Peyer's patch (tissue), 4 donors: Measurements from ENCODE around the gene PAH. TPM values are rescaled to one million over a fixed set of nuclear protein-coding genes. Genes with fewer than 3 reads are reported as not detected.

Experiments used
- DNase-seq, 3 donors: peaks; one replicate each; pipeline ENCODE4 v3.0.0-alpha.2; 2017 to 2019
- H3K27ac ChIP-seq, 4 donors: fragments of 200-600 bp; sonication (generic); one replicate each; pipeline ENCODE4 v1.5.1; 2016 to 2019
- H3K27me3 ChIP-seq, 2 donors: fragments of 200-600 bp; sonication (generic); one replicate each; pipeline ENCODE4 v1.5.1; 2019
- H3K36me3 ChIP-seq, 3 donors: fragments of 200-600 bp; sonication (generic); one replicate each; pipeline ENCODE4 v1.5.1; 2016 to 2019
- H3K4me1 ChIP-seq, 4 donors: fragments of 200-600 bp; sonication (generic); one replicate each; pipeline ENCODE4 v1.5.1; 2016 to 2019
- H3K4me3 ChIP-seq, 4 donors: fragments of 200-600 bp; sonication (generic); 1 replicate in 3 of 4; 2 replicates in 1 of 4; pipeline ENCODE4 v1.5.1; 2016 to 2019; ENCODE audit warnings: mild to moderate bottlenecking in 1 of 4
- H3K9me3 ChIP-seq, 4 donors: fragments of 200-600 bp; sonication (generic); one replicate each; pipeline ENCODE4 v1.5.1; 2016 to 2019; ENCODE audit warnings: mild to moderate bottlenecking in 1 of 4
- POLR2A ChIP-seq, 2 donors: fragments of 450-650 bp; IDR thresholded peaks; one replicate each; pipeline ENCODE4 v1.5.1; 2017; ENCODE audit warnings: antibody characterized with exemption in 2 of 2, mild to moderate bottlenecking in 2 of 2, moderate library complexity in 2 of 2
- total RNA-seq, 4 donors: library from RNA; depleted of rRNA; stranded (reverse); fragments of >200 nt; gene quantifications; one replicate each; pipeline ENCODE4 v1.1.0, GENCODE V29; 2016
- TF ChIP-seq, protein P1 (sequence below), 6 experiments: fragments of 450-650 bp in 4 of 6; fragments of 200-600 bp in 2 of 6; sonication (generic) in 1 of 6; IDR thresholded peaks; one replicate each; pipeline ENCODE4 v1.5.1; 2017 to 2019; ENCODE audit warnings: antibody characterized with exemption in 6 of 6, mild to moderate bottlenecking in 3 of 6, moderate library complexity in 1 of 6

PAH gene
- total RNA-seq, 4 donors from 2014 or later = not detected

DNA sequence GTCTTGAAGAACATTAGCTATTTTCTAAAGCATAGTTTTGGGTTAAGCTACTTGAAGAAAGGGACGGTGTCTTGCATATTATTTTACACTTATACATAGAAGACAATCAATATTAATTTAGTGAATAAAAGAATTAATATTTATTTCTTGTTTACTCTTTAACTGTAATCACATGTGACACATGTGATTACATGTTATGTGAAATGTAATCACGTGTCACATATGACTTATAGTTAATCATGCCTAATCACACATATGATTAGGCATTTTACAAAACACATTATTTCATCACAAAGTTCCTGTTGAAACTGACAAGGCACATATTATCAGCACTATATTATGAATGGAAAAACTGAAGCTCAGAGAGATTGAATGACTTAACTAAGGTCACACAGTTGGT lies 4.8 kb downstream of the PAH start:
- TF ChIP-seq, protein P1, sequence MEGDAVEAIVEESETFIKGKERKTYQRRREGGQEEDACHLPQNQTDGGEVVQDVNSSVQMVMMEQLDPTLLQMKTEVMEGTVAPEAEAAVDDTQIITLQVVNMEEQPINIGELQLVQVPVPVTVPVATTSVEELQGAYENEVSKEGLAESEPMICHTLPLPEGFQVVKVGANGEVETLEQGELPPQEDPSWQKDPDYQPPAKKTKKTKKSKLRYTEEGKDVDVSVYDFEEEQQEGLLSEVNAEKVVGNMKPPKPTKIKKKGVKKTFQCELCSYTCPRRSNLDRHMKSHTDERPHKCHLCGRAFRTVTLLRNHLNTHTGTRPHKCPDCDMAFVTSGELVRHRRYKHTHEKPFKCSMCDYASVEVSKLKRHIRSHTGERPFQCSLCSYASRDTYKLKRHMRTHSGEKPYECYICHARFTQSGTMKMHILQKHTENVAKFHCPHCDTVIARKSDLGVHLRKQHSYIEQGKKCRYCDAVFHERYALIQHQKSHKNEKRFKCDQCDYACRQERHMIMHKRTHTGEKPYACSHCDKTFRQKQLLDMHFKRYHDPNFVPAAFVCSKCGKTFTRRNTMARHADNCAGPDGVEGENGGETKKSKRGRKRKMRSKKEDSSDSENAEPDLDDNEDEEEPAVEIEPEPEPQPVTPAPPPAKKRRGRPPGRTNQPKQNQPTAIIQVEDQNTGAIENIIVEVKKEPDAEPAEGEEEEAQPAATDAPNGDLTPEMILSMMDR (IDR thresholded peaks at IDR 0.05) = no peak
- no peak for TF ChIP-seq POLR2A (IDR thresholded peaks at IDR 0.05)
- Histone ChIP-seq H3K36me3 (no peaks in the 10 kb centered on the region), H3K27ac (no peak overlapping the region), H3K4me3 (no peak overlapping the region), H3K9me3 (no peaks in the 10 kb centered on the region), H3K4me1 (peaks cover 0 to 5% (median 0%) of the 10 kb centered on the region in 4 donors), H3K27me3 (no peaks in the 10 kb centered on the region)
- DNase-seq = no peak

DNA sequence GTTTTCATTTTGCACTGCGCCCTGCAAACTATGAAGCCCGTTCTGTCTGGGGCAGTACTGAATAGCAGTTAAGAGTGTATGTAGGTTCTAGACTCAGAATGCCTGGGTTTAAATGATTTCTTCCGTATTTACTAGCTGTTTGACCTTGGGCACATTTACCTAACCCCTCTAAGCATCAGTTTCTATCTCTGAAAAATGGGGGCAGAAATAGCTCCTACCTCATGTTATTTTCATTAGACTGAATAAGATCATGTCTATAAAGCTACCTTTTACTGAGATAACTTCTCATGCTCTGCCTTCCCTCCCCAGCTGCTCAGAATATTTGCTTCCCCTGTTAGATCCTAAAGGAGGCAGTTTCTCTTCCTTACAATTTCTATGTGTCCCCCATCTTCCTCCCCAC lies 5.7 kb downstream of the PAH start:
- DNase-seq = no peak
- TF ChIP-seq POLR2A (IDR thresholded peaks at IDR 0.05) = no peak
- TF ChIP-seq, protein P1 (IDR thresholded peaks at IDR 0.05) = no peak
- H3K27ac ChIP-seq = no peak overlapping the region
- H3K9me3 ChIP-seq = no peaks in the 10 kb centered on the region
- H3K4me1 ChIP-seq = no peaks in the 10 kb centered on the region
- H3K36me3 ChIP-seq = no peaks in the 10 kb centered on the region
- no peaks in the 10 kb centered on the region for H3K27me3 ChIP-seq
- H3K4me3 ChIP-seq = no peak overlapping the region

DNA sequence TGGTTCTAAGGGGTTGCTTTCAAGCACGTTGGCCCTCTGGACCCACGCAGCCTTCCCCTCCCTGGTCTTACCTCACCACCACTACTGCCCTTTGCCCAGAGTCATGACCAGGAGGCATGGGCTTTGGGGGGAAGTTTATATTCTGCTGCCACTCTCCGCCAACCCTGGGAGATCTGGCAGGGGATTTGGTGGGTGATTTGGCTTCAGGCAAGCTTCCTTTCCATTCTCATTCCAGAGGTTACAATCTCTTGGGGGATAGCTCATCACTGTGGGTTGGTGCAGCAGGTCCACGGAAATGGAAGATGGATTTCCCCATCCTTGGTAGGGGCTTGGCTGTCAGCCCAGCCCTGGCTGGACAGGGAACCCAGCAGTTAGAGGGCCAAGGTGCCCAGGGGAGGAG lies 6.3 kb downstream of the PAH start:
- Histone ChIP-seq H3K4me3 (no peak overlapping the region), H3K36me3 (no peaks in the 10 kb centered on the region), H3K9me3 (no peaks in the 10 kb centered on the region), H3K27ac (no peak overlapping the region), H3K27me3 (no peaks in the 10 kb centered on the region), H3K4me1 (no peaks in the 10 kb centered on the region)
- no peak for TF ChIP-seq POLR2A (IDR thresholded peaks at IDR 0.05)
- TF ChIP-seq, protein P1 (IDR thresholded peaks at IDR 0.05) = no peak
- no peak for DNase-seq

DNA sequence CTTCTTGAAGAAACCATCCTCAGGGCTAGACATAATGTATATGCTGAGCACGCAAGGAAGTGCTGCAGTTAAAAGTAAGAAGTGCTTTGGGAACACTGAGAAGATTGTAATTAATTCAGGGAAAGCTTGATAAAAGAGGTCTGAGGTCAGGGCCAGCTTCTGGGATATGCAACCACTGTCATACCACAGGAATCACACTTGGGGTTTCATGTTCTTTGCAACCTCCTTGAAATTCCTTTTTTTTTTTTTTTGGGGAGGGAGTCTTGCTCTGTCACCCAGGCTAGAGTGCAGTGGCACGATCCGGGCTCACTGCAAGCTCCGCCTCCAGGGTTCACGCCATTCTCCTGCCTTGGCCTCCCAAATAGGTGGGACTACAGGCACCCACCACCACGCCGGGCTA lies 6.9 kb downstream of the PAH start:
- TF ChIP-seq POLR2A (IDR thresholded peaks at IDR 0.05) = no peak
- TF ChIP-seq, protein P1 (IDR thresholded peaks at IDR 0.05) = no peak
- no peak for DNase-seq
- no peak overlapping the region for H3K27ac ChIP-seq
- H3K27me3 ChIP-seq = no peaks in the 10 kb centered on the region
- H3K36me3 ChIP-seq = no peaks in the 10 kb centered on the region
- no peaks in the 10 kb centered on the region for H3K9me3 ChIP-seq
- no peaks in the 10 kb centered on the region for H3K4me1 ChIP-seq
- no peak overlapping the region for H3K4me3 ChIP-seq

DNA sequence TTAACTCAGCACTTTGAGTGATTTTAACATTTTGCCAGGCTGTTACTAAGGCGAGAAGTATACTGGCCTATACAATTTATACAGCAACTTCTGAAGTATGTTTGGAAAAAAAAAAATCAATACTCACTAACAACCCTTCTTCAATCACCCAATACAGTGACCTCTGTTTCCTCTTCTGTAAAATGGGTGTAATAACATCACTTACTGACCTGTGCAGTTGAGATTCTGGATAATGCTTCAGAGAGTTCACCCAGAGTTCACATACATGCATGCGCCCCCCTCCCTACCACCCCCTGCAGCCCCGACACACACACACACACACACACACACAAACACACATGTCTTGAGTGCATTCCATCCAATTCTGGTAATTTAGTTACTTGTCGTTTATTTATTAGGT lies 9.1 kb downstream of the PAH start:
- H3K9me3 ChIP-seq = no peaks in the 10 kb centered on the region
- H3K27me3 ChIP-seq = no peaks in the 10 kb centered on the region
- H3K27ac ChIP-seq = no peak overlapping the region
- TF ChIP-seq, protein P1 (IDR thresholded peaks at IDR 0.05) = no peak
- TF ChIP-seq POLR2A (IDR thresholded peaks at IDR 0.05) = no peak
- H3K4me1 ChIP-seq = no peaks in the 10 kb centered on the region
- DNase-seq = no peak
- H3K36me3 ChIP-seq = no peaks in the 10 kb centered on the region
- no peak overlapping the region for H3K4me3 ChIP-seq

DNA sequence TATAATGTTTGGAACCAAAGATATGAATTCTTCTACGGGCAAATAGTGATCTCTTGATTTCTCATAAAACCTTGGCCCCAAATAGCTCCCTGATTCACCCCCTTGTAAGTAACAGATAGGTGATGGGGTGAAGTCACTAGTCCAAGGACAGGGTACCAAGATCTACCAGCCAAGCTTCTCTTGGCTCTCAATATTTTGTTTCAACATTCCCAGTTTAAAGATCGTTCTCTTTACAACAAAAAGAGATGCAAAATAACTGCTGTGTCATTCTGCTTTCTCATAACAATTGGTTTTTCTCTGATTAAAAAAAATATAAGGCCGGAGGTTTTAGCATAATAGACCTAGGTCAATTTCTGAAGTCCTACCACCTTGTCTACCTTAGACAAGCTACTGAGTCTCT lies 11.8 kb downstream of the PAH start:
- no peaks in the 10 kb centered on the region for H3K36me3 ChIP-seq
- H3K4me1 ChIP-seq = no peaks in the 10 kb centered on the region
- H3K4me3 ChIP-seq = no peak overlapping the region
- DNase-seq = no peak
- H3K27me3 ChIP-seq = no peaks in the 10 kb centered on the region
- TF ChIP-seq, protein P1 (IDR thresholded peaks at IDR 0.05) = no peak
- TF ChIP-seq POLR2A (IDR thresholded peaks at IDR 0.05) = no peak
- no peaks in the 10 kb centered on the region for H3K9me3 ChIP-seq
- H3K27ac ChIP-seq = no peak overlapping the region
